Cerebellar nuclear complex (tissue), 1 donor: Measurements from ENCODE around the gene PCP2.

Experiments
- DNase-seq, 2 experiments: peaks; one replicate each; lab custom pipeline; 2025; lab: John Stamatoyannopoulos, UW

The PCP2 gene

GRCh38 chr19:7638802-7639465 lies 5.4 kb upstream of the PCP2 start:
- no peak for DNase-seq

GRCh38 chr19:7637374-7638256 lies 4.1 kb upstream of the PCP2 start:
- no peak for DNase-seq

GRCh38 chr19:7636691-7637373 lies 3.3 kb upstream of the PCP2 start, which contains the start of gene STXBP2:
STXBP2 (plus strand) TSS chr19:7637110; CDS start chr19:7637150, 40 bp downstream.
- no peak for DNase-seq

GRCh38 chr19:7636317-7636690 lies 2.8 kb upstream of the PCP2 start:
- DNase-seq, result no peak

GRCh38 chr19:7635670-7636069 lies 2.2 kb upstream of the PCP2 start:
- no peak for DNase-seq

GRCh38 chr19:7632340-7633203 lies 947 bp downstream of the PCP2 start:
- no peak for DNase-seq

GRCh38 chr19:7631577-7631976 lies 1.9 kb downstream of the PCP2 start:
- DNase-seq, result no peak

GRCh38 chr19:7629347-7630054 lies 4.0 kb downstream of the PCP2 start, which contains the start of the genes PET100 and XAB2:
PET100 (plus strand) TSS chr19:7629793; CDS start chr19:7629834, 41 bp downstream.
XAB2 (minus strand) TSS chr19:7629545; CDS start chr19:7629527, 18 bp downstream.
- DNase-seq, result peak; percentile 98 to 99

GRCh38 chr19:7628589-7629311 lies 4.8 kb downstream of the PCP2 start:
- no peak for DNase-seq

- DNase-seq, result no peak
Measured at GRCh38 chr19:7627166-7627565, 6.4 kb downstream of the PCP2 start.

- no peak for DNase-seq
Measured at GRCh38 chr19:7625763-7626372, 7.7 kb downstream of the PCP2 start.

GRCh38 chr19:7624810-7625209 lies 8.7 kb downstream of the PCP2 start:
- no peak for DNase-seq

- DNase-seq, result no peak
Measured at GRCh38 chr19:7623725-7624603, 9.6 kb downstream of the PCP2 start.

- no peak for DNase-seq
Measured at GRCh38 chr19:7622933-7623685, 10.4 kb downstream of the PCP2 start.

GRCh38 chr19:7620442-7621412 lies 12.8 kb downstream of the PCP2 start:
- no peak for DNase-seq

- no peak for DNase-seq
Measured at GRCh38 chr19:7619671-7620441, 13.7 kb downstream of the PCP2 start.
